ENCODE data around the gene TTLL10.

DNA sequence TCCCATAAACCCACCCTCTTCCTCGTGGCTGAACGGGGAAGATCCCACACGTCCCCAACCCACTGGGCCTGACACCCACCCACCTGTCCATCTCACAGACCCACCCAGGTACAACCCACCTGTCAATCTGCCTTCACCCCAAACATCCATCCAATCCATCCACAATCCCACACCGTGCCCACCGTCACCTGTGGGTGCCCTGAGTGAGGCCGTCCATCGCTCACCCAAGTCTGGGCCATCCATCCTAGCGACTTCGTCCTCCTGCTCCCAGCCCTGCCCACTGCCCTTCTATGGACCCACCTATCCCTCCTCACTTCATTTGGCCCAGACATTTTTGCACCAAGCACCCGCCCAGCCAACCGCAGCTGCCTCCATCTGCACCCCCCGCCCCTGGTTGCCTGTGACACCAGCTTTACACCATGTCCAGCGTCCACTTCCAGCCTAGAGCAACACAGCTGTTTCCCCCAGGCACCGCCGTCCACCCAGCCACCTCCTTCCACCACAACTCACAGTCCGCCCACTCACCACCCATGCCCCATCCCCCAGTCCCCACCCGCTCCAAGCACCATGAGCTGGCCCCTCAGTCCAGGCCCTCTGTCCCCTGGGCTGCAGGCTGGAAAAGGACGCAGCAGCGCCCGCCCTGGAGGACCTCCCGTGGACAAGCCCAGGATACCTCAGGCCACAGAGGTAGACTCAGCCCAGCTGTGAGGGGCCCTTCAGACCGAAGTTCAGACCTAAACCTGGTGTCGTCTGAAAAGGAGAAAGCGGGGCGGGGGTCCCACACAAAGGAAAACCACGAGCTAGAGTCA lies 7.7 kb downstream of the TTLL10 start:
- TF ChIP-seq, protein P1, sequence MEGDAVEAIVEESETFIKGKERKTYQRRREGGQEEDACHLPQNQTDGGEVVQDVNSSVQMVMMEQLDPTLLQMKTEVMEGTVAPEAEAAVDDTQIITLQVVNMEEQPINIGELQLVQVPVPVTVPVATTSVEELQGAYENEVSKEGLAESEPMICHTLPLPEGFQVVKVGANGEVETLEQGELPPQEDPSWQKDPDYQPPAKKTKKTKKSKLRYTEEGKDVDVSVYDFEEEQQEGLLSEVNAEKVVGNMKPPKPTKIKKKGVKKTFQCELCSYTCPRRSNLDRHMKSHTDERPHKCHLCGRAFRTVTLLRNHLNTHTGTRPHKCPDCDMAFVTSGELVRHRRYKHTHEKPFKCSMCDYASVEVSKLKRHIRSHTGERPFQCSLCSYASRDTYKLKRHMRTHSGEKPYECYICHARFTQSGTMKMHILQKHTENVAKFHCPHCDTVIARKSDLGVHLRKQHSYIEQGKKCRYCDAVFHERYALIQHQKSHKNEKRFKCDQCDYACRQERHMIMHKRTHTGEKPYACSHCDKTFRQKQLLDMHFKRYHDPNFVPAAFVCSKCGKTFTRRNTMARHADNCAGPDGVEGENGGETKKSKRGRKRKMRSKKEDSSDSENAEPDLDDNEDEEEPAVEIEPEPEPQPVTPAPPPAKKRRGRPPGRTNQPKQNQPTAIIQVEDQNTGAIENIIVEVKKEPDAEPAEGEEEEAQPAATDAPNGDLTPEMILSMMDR (IDR thresholded peaks at IDR 0.05) = no peak
- no peak for TF ChIP-seq POLR2AphosphoS5 (IDR thresholded peaks at IDR 0.05)

Measured in transverse colon (tissue), 4 donors.